Skin of body (tissue), 2 donors: ENCODE data around the gene RPS19. TPM values are rescaled to one million over a fixed set of nuclear protein-coding genes. Genes with fewer than 3 reads are reported as not detected.

ENCODE experiments used
- DNase-seq: peaks from one replicate; lab custom pipeline; 2025; lab: John Stamatoyannopoulos, UW
- total RNA-seq: library from RNA; depleted of rRNA; stranded (reverse); fragments of >200 nt; gene quantifications from one replicate; pipeline ENCODE4 v1.2.3, GENCODE V29; 2014

Gene RPS19
- total RNA-seq, 1 donor from 2014 or later = 470 TPM

GRCh38 chr19:41897181-41897580 is 37.1 kb downstream of the RPS19 start:
- no peak for DNase-seq

DNA sequence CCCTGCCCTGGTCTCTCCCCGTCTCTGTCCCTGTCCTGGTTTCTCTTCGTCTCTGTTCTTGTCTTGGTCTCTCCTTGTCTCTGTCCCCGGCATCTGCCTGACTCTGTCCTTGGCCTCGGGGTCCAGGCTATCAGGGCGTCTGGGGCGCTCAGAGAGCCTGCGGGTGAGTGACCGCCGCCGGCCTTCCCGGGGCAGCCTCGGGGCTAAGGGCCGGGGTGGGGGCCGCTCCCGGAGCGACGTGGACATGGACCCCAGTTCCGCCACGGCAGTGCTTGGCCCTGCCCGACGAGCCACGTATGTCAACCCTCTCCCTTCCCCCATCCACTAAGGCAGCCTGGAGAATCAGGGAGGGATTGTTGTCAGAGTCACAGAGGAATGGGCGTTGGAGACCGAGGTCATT is 37.8 kb downstream of the RPS19 start:
- no peak for DNase-seq

- DNase-seq = no peak
Observed at GRCh38 chr19:41898235-41898634, 38.2 kb downstream of the RPS19 start.

GRCh38 chr19:41901707-41902360 is 41.8 kb downstream of the RPS19 start:
- no peak for DNase-seq

DNA sequence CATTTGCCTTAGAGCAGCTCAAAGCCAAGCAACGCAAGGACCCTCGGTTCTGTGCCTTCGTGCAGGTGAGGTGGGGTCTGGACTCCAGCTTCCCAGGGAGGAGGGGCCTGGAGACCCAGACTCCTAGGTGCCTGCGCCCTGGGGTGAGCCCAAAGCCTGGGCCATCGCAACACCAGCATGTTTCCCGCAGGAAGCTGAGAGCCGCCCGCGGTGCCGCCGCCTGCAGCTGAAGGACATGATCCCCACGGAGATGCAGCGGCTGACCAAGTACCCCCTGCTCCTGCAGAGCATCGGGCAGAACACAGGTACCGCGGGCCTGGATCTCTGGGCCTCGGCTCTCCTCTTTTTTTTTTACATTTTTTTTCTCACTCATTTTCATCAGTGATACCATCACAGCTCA is 42.5 kb downstream of the RPS19 start:
- no peak for DNase-seq

DNA sequence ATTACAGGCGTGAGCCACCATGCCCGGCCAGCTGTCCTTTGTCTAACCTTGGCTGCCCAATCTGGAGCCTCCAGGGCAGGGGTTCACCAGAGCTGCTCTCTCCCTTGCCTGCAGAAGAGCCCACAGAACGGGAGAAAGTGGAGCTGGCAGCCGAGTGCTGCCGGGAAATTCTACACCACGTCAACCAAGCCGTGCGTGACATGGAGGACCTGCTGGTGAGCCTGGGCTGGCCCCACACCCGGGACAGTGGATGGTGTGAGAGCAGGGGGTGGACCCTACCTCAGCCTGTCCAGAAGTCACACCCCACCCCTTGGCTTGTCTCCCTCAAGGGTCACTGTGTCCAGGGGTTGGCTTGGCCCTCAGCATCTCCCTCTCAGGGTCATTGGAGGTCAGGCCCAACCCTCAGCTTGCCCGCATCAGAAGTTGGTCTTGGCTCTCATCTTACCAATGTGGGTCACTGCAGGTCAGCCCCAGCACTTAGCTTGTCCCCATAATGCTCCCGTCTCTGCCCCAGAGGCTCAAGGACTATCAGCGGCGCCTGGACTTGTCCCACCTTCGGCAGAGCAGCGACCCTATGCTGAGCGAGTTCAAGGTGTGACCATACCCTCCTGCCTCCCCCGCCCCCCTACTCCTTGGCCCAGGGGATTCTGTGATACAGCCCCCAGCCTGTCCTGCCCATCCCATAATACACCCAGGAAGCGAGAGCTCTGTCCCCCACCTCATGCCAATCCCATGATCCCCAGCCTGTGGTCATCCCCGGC is 43.3 kb downstream of the RPS19 start:
- no peak for DNase-seq

GRCh38 chr19:41904118-41904870 is 44.2 kb downstream of the RPS19 start:
- DNase-seq = no peak

GRCh38 chr19:41905273-41906002 is 45.4 kb downstream of the RPS19 start:
- DNase-seq = no peak

DNA sequence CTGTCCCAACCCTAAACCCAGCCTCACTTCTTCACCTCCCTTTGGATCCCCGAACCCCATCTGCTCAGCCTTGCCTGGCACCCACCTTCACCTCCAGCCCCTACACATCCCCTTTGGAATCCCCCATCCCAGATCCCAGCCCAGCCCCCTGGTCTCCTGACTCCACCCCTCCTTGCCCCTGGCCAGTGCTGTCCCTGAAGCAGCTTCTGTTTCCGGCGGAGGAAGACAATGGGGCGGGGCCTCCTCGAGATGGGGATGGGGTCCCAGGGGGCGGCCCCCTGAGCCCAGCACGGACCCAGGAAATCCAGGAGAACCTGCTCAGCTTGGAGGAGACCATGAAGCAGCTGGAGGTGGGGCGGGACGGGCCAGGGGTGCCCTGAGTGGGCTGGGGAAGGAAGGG is 46.2 kb downstream of the RPS19 start:
- DNase-seq = no peak

GRCh38 chr19:41906916-41907680 is 47.0 kb downstream of the RPS19 start:
- DNase-seq = no peak

- DNase-seq = no peak
Observed at GRCh38 chr19:41907994-41908615, 48.0 kb downstream of the RPS19 start.

DNA sequence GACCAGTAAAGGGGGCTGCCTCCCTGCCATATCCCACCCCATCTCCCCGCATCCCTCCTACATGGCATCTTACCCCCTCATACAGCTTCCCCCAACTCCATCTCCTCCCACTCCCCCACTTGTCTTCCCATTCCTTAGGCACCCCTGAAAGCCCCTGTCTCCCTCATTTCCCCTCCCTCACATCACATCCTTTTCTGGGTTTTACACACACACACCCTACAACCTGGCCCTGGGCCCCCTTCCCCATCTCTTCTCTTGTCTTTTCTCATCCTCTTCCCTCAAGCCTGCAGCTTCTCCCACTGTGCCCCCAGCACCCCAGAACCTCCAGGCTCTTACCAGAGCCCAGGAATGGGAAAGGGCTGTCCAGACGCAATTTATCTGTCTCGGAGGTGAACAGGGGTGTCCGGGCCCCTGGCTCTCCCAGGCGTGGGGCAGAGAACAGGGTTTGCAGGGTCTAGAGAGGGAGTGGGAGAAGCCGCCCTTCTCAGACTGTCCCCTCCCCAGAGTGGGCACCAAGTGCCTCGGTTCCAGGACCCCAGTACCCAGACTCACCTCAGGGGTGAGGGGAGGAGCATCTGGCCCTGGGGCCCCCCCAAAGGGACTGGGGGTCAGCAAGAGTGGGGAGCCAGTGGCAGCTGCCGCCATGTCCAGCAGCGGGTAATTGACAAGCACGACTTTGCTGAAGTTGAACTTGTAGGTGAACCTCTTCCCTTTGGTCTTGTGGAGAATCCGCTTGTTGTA is 48.8 kb downstream of the RPS19 start:
- DNase-seq = no peak

DNA sequence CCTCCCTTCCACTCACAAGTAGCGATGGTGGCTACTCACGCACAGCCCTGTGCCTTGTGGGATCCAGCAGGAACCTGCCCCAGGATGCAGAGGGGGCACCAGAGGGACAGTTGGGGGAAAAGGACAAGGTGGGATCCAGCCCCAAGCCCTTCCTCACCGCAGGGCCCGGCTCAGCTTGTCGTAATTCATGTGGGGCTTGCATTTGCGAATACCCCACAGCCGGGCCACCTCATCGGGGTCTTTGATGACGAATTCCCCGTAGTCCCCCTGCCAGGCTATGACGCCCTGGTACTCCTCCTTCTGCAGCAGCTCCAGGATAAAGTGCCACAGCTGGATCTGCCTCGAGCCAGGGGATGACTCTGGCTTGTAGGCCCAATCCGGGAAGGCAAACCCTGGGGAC is 49.7 kb downstream of the RPS19 start:
- DNase-seq = no peak

DNA sequence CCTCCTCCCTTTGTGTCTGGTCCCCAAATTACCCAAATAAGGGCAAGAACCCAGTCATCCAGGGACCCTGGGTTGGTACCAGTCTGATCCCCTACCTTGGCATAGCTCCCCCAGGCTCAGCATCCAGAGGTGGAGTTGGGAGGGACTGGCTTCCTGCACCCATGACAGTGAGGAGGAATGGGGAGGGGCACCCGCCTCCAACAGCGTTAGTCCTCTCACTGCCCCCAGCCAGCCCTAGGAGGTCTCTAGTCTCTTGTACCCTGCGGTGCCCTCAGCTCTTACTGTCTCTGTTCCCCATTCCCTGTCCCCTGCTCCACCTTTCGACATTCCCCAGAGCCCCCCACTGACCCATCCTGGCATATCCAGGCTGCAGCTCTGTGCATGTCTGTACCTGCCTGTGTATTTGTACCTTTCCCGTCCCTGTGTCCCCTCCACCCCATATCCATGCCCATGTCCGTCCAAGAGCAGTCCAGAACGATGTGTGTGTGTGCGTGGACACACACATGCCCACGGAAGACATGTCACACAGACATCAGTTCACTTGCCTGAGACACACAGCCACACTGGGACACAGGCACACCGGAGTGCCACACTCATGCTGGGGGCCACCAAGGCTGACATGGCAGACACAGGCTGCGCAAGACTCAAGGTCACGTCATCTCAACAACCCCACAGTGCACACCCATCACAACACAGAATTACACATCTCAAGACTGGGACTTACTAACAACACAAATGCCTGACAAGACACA is 50.4 kb downstream of the RPS19 start:
- no peak for DNase-seq

DNA sequence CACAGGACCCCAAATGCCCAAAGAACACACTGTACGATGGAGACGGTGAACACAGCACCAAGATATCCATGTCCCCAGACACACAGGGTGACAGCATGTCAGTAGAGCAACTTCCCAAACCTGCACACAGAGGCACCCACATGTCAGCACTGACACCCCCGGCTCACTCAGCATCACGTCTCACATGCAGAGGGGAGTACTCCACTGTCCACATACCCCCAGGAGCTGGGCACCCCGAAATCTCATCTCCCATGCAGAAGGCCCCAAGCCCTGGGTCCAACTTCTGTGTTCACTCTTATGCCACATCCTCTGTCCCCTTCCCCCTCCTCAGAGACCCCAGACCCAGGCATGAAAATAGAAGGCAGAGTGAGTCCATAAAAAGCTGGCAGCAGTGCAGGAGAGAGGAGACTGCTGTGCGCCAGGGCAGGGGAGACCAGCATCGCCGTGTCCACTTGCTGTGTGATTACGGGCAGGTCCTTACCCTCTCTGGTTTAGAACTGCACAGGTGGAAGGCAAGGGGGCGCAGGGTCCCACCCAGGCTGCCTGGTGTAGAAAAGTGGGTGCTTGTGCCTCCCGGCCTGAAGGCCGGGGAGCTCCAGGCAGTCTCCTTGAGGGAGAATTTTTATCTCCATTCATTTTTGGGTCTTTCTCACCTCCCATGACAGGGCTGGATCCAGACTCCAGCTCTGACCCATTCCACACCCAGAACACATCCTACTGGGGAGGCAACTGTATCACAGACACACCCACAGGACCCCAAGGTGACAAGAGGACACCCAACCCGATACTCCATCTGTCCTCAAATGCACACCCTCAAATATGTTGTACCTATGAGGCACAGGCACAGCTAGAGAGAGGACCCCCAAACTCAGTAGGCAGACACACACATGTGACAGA is 51.2 kb downstream of the RPS19 start:
- DNase-seq = no peak

DNA sequence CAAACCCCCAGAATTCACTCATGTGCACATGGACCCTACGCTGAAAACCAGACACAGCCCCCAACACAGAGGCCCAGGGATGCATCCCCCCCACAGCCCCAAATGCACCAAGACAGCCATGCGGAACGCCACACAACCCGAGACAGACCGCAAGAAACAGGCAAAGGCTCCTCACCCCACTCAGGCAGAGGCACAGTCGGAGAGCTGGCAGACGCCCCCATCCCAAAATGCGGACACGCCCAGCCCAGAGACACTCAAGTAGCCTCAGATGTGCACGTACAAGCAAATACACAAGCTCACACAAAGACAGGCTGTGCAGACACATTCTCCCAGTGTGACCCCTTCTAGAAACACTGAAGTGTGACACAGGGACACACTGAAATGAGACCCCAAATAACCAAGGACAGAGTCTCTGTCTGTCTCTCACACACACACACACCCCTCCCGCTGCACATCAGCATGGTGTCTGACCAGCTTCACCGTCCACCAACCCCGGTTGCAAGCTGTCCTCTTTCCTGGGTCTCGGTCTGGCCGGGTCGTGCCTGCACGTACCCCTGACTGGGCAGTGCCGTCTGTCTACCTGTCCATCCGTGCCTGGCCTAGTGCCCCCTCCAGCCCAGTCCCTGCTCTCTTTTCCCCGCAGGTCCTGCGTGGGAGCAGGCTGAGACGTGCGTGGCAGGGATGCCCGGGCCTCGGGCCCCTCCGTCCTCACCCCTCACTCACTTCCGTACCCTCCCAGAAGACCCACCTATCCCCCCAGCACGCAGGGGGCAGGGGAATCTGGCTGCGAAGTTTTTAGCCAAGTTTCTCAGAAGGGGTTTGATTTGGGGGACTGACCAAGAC is 52.1 kb downstream of the RPS19 start:
- DNase-seq = no peak

GRCh38 chr19:41912899-41913537 is 53.0 kb downstream of the RPS19 start:
- DNase-seq = no peak
